HTERT RPE-1 (cell line): Measurements from ENCODE around the gene PRKAG2.
"Not testable (repeated sequence)": the region's sequence is repeated elsewhere in the genome, so short reads cannot be mapped to it uniquely, and the experiment has no call there.

Experiments used
- in situ Hi-C: fragments of 300-500 bp; cut with MboI; formaldehyde crosslinking; loops from 4 replicates; pipeline ENCODE4 v1.14.3; 2020; ENCODE audit warnings: low sequenced_read_pairs

Gene PRKAG2

DNA sequence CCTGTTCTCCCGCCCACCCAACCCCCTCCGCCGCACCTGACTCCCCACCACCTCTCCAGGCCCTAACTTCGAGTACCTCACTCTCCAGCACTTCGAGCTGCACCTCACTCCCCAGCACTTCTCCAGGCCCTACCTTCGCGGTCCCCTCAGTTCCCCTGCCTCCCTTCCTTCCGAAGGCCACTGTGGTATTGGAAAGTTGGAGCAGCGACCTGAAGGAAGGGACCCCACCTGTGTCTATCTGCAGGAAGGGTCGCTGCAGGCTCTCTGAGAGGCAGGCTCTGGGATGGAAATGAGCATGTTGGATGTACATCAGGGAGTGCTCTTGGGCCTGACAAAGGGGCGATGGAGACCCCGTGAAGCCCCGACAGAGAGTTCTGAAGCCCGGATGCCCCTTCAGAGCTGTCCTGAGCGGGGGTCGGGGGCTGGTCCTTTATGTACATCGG lies 122.2 kb downstream of the PRKAG2 start:
- in situ Hi-C loops: no loop called here

DNA sequence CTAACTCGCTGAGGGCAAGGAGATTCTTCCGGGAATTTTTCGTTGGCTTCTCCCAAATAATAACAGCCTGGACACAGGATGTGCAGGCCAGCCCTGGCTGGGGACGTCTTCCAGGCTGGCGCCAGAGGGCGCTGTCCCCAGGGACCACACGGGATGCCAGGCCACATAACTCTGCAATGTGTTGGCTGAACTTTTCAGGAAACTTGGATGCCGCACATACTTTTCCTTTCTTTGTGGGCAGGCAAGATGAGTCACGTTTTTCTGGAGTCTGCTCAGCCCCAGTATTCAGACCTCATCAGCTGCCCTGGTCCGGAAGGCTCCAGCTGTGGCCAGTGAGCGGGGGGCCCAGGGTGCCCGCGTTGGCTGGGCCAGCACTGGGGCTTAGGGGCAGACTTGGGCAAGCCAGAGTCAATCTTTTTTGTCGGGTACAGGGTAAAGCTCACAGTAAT lies 122.7 kb downstream of the PRKAG2 start:
- in situ Hi-C loops: no loop called here

DNA sequence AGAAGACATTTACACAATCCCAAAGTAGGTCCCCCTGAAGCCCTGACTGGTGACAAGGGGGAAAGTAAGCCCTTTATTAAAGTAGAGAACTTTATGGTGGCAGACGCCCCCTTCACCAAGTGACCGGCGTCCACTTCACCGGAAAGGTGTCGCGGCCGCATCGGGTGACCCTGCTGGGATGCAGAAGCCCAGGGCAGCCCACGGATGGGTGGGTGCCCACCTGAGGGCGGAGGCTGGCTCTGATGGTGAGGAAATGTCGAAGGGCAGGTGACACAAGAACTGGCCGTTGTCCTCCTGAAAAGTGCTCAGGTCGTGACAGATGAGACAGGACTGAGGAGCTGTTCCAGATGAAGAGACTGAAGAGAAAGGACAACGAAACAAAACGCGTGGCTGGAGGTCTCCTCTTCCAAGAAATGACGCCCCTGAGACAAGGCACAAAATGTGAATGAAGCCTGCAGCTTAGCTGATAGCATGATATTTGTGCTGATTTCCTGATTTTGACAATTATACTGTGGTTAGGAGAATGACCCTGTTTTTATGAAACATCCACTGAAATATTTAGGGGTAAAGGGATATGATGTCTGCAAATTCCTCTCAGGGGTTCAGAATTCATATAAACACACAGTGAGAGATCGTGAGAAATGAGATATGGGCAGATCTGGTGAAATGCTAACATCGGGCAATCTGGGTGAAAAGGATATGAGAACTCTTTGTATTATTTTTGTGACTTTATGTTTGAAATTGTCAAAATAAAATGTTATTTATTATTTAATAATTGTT lies 123.9 kb downstream of the PRKAG2 start:
- in situ Hi-C loops: no loop called here

DNA sequence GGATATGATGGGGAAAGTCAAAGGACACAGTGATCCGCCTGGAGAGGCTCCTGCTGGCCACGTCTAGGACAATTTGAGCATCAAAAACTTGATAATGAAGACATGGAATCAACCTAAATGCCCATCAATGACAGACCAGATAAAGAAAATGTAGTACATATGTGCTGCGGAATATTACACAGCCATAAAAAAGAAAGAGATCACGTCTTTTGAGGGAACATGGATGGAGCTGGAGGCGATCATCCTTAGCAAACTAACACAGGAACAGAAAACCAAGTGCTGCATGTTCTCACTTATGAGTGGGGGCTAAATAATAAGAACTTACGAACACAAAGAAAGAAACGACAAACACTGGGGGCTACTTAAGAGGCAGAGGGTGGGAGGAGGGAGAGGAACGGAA lies 124.9 kb downstream of the PRKAG2 start:
- in situ Hi-C loops: no loop called here

DNA sequence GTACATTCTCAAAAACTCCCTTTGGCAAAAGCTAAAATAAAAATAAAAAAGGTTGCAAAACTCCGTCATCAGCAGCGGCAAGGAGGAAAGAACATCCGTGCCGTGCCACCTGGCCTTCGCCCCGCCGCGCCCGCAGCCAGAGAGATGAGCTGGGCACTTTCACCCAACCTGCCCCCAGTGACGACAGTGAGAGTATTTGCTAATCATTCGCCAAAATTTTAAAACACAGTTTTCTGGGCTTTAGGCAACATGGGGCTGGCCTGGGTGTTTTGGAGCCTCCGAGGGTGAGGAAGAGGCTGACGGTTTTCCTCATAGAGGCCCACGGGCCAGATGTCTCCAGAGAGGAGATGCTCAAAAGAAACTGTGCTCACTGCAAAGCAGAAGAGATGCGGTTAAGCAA lies 128.2 kb downstream of the PRKAG2 start:
- in situ Hi-C loops: no loop called here

DNA sequence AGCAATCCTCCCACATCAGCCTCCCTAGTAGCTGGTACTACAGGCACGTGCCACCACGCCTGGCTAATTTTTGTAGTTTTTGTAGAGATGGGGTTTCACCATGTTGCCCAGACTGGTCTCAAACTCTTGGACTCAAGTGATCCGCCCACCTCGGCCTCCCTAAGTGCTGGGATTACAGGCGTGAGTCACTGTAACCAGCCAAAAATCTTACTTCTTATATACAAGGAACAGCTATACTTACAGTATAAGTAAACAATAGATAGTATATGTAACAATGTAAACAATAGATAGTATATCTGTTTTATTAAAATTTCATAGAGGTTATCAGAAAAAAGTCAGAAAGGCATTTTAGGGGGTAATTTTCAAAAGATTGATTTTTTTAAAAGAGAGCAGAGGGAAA lies 128.9 kb downstream of the PRKAG2 start:
- in situ Hi-C loops: not testable (repeated sequence)

DNA sequence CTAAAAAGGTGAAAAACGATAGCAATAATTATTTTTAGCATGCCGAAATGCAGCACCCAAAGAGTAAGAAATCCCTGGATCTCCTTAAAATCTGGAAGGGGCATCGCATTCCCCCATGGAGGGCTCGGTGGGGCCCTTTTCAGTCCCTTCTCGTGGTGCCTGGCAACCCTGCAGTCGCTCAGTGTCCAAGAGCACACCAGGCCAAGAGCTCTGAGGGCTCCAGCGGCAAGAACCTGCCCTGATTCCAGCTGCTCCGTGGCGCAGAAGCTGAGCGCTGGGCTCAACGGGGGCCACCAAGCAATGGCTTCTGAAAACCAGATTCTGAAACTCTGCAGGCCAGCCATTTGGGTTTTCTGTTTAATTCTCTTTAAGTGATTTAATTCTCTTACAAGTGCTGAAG lies 131.2 kb downstream of the PRKAG2 start:
- in situ Hi-C loops: no loop called here

DNA sequence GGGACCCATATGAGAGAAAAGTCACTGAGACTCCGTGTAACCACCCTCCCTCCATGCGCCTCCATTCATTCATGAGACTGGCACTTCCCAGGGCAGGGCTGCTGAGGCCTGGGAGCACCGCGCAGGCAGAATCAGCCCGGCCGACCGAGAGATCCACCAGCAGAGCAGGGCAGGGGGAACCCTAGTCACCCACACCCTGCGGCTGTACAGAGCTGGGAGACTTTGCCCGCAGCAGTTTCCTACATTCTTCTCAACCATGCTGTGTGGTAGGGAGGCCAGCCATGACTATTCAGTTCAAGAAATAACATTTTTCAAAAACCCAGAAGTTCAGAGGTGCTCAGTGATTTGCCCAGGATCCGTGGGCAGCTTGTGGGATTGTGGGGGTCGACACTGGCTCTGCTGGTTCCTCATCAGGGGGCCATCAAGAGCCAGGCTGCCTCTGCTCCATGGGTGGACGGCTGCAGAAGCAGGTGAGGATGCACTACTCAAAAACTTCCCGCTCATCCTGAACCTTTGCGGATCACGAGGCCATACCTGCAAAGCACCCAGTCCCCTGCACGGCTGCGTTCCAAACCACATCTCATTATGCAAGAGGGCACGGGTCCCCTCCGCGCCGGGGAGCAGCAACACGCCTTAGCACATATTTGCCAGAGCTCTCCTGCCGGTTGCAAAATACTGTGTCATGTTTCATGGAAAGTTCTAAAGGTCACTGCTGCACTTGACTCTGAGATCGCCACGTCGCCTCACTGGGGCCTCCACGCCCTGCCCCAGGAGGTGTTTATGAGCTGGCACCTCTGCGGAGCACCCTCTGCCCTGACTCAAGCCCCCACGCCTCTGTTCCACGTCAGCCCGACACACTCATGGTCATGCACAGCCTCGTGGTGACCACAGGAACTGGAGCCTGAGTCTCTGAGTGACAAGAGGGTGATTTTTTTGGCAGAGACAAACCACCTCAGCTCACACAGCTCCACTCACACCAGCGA lies 132.0 kb downstream of the PRKAG2 start:
- in situ Hi-C loops: no loop called here

DNA sequence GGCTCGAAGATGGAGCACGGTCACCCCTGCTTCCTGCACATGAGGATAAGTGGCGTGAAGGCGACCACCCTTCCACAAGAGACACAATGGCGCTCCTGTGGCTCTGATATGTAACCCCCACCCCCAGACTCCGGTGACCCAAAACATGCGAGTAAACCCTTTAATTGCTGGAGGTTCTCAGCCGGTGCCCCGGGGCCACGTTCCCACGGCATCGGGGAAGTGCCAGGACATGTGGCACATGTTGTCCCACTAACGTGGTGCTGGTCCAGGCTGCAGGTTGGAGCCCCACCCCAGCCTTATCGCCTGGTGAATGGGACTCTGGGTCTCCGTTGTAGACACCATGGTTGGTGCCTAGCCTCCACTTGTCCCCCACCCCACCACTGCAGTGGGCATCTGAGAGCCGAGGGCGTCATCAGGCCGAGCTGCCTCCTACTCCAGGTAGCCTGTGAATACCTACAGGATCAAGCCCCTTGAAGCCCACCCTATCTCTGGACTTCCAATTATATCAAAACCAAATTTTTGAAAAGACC lies 132.8 kb downstream of the PRKAG2 start:
- in situ Hi-C loops: no loop called here

DNA sequence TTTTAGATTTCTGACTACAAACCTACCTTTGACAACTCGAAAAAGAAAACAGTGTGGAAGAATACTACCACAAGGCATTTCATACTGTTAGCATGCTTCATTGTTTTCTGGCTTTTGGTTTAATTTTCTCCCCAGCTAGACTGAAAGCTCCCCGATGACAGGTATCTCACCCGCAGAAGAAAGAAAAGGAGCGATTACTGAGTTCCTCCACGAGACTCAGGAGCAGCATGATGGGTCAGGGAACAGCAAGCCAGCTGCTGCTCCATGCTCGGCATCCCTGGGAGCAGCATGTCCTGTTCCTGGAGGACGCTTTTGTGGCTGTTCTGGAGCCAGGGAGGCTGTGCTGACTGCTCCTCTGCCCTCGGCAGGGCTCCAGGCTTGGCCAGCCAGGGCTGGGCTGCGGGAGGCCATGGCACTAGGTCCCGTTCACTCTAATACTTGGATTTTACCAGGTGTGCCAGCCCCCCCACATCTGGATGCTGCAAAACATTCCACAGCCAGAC lies 133.4 kb downstream of the PRKAG2 start:
- in situ Hi-C loops: no loop called here

DNA sequence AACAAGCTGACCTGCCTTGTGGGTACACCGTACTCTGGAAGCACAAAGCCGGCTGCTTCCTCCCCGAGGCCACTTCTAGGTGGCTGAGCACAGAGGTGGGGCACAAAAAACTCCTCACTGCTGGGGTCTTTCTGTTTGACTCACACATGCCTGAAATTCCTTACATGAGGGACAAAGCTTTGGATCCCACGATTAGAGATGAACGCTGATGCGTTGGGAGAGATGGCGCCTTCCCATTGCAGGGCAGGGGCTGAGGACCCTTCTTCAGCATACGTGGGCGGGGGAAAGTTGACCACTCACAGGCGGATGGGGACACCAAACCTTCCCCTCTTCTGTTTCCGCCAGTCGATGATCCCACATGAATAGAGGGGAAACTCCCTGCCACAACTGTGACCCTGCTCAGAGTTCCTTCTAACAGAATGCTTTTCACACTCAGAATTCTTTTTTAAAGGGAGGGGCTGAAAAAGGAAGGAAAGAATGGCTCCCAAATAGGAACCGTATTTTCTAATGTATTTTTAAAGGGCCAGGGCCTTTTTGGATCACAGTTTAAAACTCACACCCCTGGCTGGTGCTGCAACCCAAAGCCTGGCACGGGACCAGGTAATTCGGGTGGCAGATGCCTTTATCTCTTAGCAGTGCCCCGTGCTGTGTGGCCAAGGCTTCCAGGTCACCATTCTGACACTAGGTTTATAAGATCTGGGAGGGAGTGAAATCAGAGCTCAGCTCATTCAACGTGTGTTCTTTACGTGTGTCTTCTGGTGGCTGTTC lies 134.0 kb downstream of the PRKAG2 start:
- in situ Hi-C loops: no loop called here

DNA sequence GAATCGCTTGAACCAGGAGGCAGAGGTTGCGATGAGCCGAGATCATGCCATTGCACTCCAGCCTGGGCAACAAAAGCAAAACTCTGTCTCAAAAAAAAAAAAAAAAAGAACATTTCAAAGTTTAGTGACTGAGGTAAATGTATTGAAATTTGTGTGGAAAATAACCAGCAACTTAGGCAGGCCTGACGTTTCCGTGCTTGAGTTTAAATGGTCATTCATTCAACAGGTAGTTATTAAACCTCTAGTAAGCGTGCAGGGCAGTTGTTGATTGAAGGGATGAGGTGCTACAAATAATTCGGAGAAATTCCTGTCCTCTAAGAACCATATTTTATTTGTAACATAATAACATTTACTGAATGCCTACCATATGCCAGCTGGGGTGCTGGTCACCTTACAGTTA lies 135.3 kb downstream of the PRKAG2 start:
- in situ Hi-C loops: no loop called here

DNA sequence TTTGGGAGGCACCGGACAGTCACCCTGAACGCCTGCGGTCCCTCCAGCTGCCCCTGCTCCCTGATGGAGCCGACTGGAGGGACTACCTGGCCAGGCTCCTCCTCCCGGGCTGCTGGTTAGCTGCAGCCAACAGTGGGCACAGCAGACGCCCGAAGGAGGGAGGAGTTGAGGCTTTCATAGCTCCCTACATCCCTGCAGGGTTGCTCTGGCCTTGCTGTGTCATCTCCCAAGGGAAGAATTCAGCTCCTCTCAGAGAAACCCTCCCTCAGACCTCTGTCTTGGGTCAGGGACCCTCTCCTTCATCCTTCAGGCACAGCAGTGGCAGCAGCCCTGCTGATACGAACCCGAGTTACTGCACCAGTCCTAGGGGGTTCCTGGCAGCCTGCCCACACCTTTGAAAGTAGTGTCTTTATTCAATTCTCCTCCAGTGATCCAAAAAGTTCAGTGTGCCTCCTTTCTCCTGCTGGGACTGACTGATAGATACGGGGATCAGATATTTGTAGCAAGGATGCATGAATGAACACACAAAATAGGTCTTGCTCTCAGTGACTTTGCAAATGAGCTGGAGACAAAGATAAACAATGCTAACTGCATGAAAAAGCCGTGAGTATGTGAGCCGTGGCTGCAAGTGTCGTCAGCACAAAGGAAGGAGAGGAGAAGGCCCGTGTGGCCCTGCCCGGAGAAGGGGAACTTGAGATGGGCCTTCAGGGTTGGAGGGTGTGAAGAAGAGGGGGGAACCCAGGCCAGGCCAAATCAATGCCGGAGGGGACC lies 136.6 kb downstream of the PRKAG2 start:
- in situ Hi-C loops: no loop called here

DNA sequence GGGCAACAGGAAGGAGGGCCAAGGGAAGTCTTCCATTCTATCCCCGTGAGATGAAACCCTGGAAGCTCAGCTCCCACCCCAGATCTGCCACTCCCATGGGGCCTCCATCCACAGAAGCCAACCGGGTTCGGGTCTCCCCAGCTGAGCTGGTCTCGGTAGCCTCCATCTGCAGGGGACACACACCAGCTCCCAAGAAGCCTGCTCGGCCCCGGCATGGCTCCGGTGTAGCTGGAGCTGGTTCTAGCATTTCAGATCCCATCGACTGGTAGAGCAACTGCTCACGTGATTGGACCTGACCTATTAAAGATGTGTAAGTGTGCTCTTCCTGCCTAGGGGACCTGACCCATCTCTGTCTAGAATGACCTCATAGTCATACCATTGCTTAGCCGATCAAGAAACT lies 138.0 kb downstream of the PRKAG2 start:
- in situ Hi-C loops: no loop called here

DNA sequence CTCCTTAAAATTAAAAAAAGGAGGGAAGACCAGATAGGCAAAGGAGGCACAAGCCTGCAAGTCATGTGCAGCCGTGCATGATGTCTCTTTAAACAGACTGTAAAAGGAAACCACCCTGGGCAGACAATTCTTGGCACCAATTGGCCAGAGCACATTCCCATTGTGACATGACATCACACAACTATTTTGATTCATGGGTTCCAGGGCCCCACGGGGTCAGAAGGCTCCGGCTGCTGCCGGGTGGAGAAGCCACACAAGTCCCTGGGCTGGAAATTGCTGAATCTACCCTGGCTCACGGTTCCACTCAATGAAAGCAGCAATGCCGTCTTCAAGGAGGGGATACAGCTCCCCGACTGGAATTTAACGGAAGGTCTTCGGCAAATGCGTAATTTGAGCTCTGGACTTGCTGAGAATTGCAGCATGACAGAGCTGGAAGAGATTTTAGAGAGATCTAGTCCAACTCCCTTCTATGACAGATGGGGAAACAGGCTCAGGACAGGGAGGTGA lies 140.5 kb downstream of the PRKAG2 start:
- in situ Hi-C loops: no loop called here

DNA sequence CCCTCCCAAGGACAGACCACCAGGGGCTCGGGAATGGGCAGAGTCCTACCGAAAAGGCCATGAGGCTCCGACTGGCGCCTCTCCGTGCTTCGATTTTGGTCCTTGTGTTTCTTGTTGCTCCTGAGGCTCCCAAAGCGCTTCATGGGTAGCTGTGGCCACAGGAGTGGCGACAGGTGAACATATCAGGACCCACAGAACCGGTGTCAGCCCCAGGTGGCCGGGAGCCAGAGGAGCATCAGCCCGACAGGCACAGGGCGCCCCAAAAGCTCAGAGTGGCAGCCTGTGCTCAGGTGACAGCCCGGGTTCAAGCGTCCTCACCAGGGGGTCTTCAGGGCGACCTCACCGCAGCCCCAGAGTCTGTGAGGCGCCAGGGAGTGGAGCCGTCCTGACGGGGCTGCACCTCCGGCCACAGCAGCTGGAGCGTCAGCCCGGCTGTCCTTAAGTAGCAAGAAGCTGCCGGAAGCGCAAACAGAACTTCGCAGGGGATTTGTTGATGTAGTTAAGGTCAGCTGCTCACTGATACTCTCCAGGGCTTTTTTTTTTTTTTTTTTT lies 141.0 kb downstream of the PRKAG2 start:
- in situ Hi-C loops: no loop called here

DNA sequence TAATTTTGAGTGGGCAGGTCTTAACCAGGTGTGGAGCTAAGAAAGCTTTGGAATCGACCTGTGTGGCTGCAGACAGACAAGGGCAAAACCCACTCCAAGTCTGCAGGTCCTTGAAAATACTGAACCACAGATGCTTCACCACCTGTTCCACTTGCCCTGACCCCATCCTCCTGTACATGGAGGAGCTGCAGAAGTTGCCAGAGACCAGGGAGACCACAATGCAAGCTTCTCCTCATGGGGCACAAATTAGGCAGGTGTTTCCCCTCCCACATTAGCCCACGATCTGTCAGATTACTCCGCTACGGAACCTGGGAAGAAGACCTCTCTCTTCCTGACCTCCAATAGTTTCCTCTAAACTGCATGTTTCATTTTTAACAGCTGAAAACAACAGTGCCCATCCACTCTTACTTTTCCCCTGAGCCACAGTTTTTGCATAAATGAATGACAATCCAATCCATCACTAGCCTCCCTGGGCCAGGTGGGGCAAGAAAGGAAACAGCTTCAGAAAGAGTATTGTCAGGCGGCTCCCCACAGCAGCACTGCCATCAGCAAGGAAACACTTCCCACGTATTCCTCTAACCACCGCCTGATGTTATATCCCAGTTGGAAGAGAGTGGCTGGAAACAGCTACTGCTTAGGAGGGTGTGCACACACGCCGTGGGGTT lies 141.6 kb downstream of the PRKAG2 start:
- in situ Hi-C loops: no loop called here

DNA sequence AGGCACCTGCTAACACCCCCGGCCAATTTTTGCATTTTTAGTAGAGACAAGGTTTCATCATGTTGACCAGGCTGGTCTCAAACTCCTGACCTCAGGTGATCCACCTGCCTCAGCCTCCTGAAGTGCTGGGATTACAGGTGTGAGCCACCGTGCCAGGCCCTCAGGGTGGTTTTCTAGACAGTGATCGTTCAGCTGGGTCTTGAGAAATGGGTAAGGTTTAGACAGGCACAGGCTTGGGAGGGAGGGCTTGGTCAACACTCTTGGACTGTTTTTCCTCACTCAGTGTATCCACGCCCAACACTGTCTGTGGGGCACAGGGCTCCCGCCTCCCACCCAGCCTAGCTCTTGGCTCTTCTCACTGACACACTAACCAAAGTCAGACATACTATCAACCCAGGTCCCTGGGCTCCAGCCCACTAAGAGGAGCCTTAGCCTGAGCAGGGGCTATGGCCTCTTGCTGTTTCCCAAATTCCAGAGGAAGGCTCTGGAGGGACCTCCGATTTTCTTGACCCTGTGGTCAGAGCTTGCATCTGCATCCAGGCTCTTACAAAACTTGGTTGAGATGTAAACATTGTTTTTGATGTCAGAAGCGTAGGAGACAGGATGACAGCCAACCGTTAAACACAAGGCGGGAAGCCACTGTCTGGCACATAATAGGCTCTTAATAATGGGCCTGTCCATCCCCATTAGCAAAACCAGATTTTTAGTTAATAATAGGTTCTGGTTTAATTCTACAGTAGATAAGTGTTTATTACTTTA lies 143.9 kb downstream of the PRKAG2 start:
- in situ Hi-C loops: no loop called here
